Occipital lobe (tissue), 2 donors: Measurements from ENCODE around the gene ZNF697. TPM values are rescaled to one million over a fixed set of nuclear protein-coding genes. Genes with fewer than 3 reads are reported as not detected.
A peak's percentile ranks its signal among the peaks of the same experiment; 100 is the strongest.
"Not testable (repeated sequence)": the region's sequence is repeated elsewhere in the genome, so short reads cannot be mapped to it uniquely, and the experiment has no call there.

ENCODE experiments used
- DNase-seq: peaks from one replicate; lab custom pipeline; 2025; lab: John Stamatoyannopoulos, UW
- total RNA-seq: library from RNA; depleted of rRNA; stranded (reverse); fragments of >200 nt; gene quantifications from one replicate; pipeline ENCODE4 v1.2.3, GENCODE V29; 2014

ZNF697 gene
- 31.8 TPM for total RNA-seq

GRCh38 chr1:119647734-119648619 lies at the start of gene ZNF697:
Gene ZNF697 (minus strand): TSS chr1:119648266. CDS start chr1:119626100, 22,166 bp downstream.
- peak; percentile 97 for DNase-seq

- DNase-seq: no peak
Observed at GRCh38 chr1:119697598-119697997, 49.5 kb upstream of the ZNF697 start.

GRCh38 chr1:119696863-119697262 lies 48.8 kb upstream of the ZNF697 start:
- DNase-seq: not testable (repeated sequence)

GRCh38 chr1:119689511-119689910 lies 41.4 kb upstream of the ZNF697 start:
- DNase-seq: no peak

GRCh38 chr1:119688810-119689209 lies 40.7 kb upstream of the ZNF697 start:
- no peak for DNase-seq

- DNase-seq: no peak
Observed at GRCh38 chr1:119687434-119688079, 39.5 kb upstream of the ZNF697 start.

- no peak for DNase-seq
Observed at GRCh38 chr1:119686661-119687060, 38.6 kb upstream of the ZNF697 start.

GRCh38 chr1:119683893-119684292 lies 35.8 kb upstream of the ZNF697 start:
- no peak for DNase-seq

- DNase-seq: no peak
Observed at GRCh38 chr1:119682141-119682540, 34.1 kb upstream of the ZNF697 start.

- DNase-seq: no peak
Observed at GRCh38 chr1:119681560-119681959, 33.5 kb upstream of the ZNF697 start.

- no peak for DNase-seq
Observed at GRCh38 chr1:119680723-119681122, 32.7 kb upstream of the ZNF697 start.

- no peak for DNase-seq
Observed at GRCh38 chr1:119680193-119680592, 32.1 kb upstream of the ZNF697 start.

GRCh38 chr1:119679223-119679622 lies 31.2 kb upstream of the ZNF697 start:
- DNase-seq: no peak

GRCh38 chr1:119676571-119677206 lies 28.6 kb upstream of the ZNF697 start:
- no peak for DNase-seq

GRCh38 chr1:119675349-119676345 lies 27.6 kb upstream of the ZNF697 start:
- DNase-seq: peak; percentile 56

GRCh38 chr1:119674835-119675289 lies 26.8 kb upstream of the ZNF697 start:
- peak; percentile 6 for DNase-seq

- no peak for DNase-seq
Observed at GRCh38 chr1:119674111-119674526, 26.1 kb upstream of the ZNF697 start.

GRCh38 chr1:119673171-119673940 lies 25.3 kb upstream of the ZNF697 start:
- no peak for DNase-seq

- DNase-seq: no peak
Observed at GRCh38 chr1:119670898-119671297, 22.8 kb upstream of the ZNF697 start.

- no peak for DNase-seq
Observed at GRCh38 chr1:119667173-119667572, 19.1 kb upstream of the ZNF697 start.
